M059J (cell line): ENCODE results near the gene FUCA1. TPM values are rescaled to one million over a fixed set of nuclear protein-coding genes. Genes with fewer than 3 reads are reported as not detected.
A peak's percentile ranks its signal among the peaks of the same experiment; 100 is the strongest.
"Not testable (repeated sequence)": the region's sequence is repeated elsewhere in the genome, so short reads cannot be mapped to it uniquely, and the experiment has no call there.

Source experiments
- DNase-seq: peaks from one replicate; pipeline ENCODE4 v3.0.0-alpha.2; 2012; ENCODE audit warnings: low read depth
- total RNA-seq: library from RNA; depleted of rRNA; stranded (reverse); fragments of >200 nt; shearing (Covaris generic); gene quantifications from 2 replicates; pipeline ENCODE4 v1.2.3, GENCODE V29; 2014

Gene FUCA1
- total RNA-seq, 1 experiment from 2014 or later: 65.9 TPM

DNA sequence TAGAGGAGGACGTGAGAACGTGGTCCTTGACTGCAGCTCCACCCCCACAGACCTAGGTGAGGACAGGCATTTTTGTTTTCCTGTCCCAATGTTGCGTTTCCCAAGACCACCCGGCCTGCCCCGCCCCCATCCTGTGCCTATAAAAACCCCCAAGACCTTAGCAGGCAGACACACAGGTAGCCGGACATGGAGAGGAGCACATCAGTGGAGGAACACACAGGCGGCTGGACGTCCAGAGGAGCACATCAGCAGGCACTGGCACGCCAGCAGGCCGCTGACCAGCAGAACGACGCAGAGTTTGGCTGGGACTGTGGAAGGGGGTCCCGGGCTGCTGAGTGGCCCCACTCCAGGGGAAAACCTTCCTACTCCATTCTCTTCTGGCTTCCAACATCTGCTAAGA lies 30.2 kb downstream of the FUCA1 start:
- DNase-seq: no peak

DNA sequence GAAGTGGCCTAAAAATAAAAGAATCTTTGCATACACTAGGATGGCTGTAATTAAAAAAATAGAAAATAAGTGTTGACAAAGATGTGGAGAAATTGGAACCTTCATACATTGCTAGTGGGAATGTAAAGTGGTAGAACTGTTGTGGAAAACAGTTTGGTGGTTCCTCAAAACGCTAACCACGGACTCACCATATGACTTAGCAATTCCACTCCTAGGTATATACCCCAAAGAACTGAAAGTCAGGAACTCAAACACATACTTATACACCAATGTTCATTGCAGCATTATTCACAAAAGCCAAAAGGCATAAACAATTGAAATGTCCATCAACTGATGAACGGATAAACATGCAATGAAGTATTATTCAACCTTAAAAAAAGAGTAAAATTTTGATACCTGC lies 32.1 kb downstream of the FUCA1 start:
- DNase-seq: no peak

DNA sequence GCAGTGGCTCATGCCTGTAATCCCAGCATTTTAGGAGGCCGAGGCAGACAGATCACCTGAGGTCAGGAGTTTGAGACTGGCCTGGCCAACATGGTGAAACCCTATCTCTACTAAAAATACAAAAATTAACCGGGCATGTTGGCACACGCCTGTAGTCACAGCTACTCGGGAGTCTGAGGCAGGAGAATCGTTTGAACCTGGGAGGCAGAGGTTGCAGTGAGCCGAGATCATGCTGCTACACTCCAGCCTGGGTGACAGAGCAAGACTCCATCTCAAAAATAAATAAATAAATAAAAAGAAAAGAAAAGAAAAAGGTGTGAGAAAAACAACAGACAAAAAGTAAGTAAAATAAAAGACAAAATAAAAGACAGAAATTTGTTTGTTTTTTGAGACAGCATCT lies 33.9 kb downstream of the FUCA1 start:
- DNase-seq: not testable (repeated sequence)

DNA sequence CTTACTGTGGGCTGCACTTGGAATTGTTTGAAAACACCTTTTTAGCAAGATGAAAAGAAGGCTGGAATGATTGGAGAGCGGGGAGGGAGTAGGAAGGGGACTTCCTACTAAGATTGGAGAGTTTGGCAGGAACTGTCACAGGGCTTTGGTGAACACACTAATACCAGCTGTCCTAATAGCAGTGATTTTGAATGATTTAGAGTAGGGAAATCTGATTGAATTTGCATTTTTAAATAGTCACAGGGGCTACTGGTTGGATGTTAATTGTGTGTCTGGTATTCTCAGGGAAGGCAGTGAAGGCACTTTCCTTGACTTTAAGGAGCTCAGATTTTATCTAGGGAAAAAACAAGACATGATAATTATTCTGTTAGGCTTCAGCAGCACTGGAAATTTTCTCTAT lies 40.4 kb downstream of the FUCA1 start:
- DNase-seq: no peak

DNA sequence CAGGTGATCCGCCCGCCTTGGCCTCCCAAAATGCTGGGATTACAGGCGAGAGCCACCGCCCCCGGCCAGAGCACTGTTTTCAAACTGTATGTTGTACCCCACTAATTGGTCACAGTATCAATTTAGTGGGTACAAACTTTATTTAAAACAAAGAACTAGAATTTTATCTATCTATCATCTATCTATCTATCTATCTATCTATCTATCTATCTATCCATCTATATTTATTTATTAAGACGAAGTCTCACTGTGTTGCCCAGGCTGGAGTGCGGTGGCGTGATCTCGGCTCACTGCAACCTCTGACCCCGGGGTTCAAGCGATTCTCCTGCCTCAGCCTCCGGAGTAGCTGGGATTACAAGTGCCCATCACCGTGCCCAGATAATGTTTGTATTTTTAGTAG lies 41.5 kb downstream of the FUCA1 start:
- DNase-seq: not testable (repeated sequence)

DNA sequence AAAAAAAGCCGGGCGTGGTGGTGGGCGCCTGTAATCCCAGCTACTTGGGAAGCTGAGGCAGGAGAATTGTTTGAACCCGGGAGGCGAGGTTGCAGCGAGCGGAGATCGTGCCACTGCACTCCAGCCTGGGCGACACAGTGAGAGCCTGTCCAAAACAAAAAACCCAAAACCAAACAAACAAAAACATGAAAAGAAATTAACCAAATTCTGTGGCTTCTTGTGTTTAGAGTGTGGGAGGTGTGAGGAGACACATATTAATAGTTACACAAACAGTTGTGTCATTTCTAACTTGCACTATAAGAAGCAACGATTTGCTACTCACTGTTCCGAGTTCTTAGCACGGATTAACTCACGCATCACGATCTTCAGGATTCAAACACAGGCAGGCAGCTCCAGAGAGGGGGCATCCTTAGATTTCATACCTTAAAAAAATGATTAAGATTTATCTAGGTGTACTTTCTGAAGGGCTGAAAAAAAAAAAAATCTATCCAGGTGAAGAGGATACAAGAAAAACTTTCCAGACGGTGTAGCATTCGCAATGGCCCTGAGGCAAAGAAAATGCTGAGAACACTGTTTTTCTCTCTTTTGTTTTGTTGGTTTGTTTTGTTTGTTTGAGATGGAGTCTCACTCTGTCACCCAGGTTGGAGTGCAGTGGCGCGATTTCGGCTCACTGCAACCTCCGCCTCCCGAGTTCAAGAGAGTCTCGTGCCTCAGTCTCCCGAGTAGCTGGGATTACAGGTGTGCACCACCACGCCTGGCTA lies 42.1 kb downstream of the FUCA1 start:
- peak; percentile 17 for DNase-seq

DNA sequence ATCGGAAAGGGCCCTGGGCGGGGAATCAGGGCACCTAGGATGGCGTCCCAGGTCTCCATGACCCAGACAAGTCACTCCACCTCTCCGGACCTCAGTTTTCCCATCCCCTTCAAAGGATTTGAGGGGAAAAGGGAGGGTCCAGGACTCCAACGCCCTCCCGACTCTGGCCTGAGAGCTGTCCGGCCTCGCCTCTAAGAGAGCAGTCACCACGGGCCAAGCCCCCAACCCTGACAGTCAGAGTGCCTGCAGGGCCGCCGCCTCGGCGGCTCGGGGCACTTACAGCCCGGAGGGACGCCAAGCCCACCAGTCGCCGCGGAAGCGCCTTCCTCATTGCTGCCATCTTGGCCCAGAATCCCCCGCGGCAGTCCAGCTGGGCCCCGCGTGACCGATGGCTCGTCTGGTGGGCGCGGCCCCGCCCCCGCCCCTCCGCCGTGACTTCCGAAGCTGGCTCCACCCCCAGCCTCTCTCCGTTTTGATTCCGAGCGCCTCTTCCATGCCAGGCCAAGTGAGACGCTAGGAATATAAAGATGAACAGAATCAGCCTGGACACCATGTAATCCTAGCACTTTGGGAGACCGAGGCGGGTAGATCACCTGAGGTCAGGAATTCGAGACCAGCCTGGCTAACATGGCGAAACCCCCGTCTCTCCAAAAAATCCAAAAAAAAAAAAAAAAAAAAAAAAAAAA lies 42.9 kb downstream of the FUCA1 start, which contains the start of gene HMGCL:
Gene HMGCL (minus strand): TSS at position 354 of the 686 bp plus-strand sequence. CDS start 14 bp downstream, at position 340.
- DNase-seq: peak; percentile 88

DNA sequence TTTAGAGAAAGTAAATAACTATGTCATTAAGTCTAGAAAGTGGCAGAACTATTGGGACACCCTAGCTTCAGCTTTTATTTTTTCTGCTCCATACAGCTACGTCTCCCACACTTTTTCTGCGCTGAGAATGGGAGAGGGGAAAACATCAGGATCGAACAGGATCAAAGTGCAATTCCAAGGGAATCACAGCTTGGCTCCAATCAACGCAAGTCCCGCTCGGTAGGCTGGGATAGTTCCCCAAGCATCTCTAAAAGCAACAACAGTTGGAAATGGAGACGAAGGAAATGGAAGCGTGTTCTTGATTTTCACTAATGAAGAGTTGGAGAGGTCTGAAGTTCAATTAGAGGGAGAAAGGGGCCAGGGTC lies 43.4 kb downstream of the FUCA1 start:
- DNase-seq: no peak

DNA sequence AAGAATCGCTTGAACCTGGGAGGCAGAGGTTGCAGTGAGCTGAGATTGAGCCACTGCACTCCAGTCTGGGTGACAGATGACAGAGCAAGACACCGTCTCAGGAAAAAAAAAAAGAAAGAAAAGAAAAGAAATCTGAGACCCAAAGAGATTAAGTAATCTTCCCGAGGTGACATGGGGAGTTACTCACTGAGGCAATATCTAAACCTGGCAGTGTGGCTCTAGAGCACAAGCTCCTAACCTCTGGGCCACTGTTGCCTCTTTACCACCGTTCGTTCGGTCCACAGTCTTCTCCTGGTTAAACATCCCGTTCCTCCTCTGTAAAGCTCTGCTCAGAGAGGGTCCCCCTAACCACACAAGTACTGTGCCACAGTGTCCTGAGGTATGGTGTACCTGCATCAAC lies 44.3 kb downstream of the FUCA1 start:
- DNase-seq: no peak

DNA sequence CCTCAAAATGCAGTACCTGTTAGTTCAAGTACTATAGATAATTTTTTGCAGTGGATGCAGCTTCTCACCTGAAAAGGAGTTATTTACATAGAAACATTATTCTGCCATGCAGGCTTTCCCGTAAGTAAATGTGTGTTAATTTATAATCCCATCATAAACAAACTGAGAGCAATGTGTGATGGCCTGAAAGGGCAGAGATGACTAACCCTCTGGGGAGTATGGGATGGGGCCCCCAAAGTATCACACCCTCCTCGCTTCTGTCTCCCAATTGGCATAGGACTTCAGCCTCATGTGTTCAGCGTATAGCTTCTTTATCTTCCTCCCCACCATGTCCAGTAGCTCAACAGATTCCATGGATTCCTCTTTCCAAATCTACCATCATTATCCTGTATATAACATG lies 50.5 kb downstream of the FUCA1 start:
- no peak for DNase-seq

DNA sequence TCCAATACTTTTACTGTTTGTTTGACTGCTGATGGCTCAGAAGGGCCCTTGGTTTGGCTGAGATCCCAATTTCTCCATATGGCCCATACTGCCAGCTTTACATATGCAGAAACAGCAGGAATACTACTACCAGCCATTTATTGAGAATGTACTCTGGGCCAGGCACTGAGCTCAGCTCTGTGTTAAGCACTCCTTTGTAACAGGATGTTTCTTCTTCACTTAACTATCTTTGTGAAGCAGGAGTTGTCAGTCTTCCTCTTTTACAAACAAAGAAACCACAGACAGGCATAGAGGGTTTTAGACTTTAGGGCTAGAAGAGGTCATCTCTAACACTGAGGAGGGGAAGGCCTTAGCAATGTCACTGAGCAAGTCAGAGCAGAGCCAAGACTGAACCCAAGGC lies 51.2 kb downstream of the FUCA1 start:
- DNase-seq: no peak

DNA sequence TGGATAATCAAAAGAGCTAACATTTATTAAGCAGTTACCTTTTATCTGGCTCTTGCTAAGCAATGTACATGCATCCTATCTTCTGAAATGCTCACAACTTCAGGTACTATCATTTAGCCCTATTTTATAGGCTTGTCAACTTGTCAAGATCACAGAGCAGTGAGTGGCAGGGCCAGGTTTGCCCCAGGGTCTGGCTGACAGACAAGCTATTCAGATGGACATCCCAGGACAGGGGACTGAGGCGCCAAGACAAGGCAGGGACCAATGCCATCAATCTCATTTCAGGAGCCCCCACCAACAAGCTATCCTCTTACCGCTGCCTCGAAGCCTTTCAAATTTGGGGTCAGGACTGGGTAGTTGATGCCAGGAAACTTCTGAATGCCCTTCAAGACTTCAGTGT lies 51.7 kb downstream of the FUCA1 start:
- no peak for DNase-seq

DNA sequence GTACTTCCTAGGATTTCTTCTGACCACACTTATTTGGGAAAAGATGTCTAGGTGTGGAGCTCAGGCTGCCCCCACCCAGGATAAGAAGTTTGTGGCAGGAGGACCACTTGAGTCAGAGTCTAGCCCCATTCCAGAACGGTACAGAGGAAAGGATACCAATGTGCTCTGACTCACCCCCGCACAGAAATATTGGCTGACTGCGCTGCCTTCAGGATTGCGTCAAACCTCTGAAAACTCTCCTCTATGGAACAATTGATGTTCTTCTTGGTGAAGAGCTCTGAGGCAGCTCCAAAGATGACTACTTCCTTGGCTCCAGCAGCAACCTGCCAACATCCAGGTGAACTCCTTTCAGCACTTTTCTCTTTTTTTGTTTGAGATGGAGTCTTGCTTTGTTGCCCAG lies 54.1 kb downstream of the FUCA1 start:
- DNase-seq: no peak

DNA sequence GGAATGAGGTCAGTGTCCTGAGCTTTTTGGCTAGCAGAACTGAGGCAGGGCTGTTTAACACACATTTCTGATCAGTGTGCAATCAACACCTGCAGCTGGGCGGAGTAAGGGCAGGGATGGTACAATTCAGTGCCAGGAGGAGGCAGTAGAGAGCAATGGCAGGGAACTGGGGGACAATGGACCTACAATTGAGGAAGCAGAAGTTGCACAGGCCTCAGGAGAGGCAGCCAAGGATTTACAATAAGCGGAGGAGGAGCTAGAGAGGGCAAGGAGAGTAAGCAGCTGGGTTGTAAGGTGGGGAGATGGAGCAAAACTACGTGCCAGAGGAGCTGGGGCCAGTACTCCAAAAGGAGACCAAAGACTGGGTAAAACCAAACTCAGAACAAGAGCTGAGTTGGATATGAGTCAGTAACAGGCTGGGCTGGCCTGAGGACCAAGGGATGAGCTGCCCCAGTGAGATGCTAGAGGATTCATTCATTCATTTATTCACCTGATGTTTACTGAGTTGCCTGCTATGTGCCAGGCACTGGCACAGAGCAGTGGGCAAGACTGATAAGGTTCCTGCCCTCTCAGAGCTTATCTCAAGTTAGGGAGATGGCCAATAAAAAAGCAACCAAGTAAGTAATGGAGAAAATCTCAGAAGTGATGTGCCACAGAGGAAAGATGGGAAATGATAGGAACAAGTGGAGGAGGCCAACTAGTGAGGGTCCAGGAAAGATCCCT lies 57.1 kb downstream of the FUCA1 start:
- no peak for DNase-seq

DNA sequence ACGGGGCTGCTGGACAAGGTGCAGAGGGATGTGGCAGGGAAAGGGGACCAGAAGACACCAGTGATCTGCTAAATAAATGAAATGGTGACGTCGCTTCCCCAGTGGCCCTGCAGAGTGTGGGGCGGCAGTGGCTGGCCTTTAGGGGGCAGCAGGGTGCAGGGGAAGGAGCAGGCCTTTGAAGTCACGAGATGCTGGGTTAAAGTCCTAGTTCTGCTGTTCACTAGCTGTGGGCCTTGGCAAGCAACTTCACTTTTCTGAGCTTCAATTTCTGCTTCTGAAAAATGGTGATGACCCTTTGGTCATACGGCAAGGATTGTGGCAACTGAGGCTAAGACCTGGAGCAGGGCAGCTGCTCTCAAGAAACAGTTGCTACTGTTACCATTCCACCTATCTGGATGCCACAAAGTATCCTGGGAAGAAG lies 58.3 kb downstream of the FUCA1 start:
- peak; percentile 64 for DNase-seq

DNA sequence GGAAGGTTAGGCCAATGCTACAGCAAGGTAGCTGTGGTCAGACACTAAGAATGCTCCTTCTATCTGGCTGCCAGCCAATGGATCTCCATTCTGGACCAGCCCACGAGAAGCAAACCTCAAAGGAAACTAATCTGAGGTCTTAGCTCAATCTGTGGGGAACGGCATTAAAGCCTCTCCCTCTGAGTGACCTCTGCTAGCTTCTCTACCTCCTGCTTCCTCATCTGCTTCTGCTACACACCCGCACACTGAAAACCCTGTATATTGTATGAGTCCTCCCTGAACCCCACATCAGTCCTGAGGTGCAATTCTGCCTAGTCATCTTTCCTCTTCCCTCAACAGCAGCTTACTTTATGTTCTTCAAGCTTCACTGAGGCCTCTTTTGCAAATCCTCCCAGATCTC lies 60.6 kb downstream of the FUCA1 start:
- DNase-seq: peak; percentile 41

DNA sequence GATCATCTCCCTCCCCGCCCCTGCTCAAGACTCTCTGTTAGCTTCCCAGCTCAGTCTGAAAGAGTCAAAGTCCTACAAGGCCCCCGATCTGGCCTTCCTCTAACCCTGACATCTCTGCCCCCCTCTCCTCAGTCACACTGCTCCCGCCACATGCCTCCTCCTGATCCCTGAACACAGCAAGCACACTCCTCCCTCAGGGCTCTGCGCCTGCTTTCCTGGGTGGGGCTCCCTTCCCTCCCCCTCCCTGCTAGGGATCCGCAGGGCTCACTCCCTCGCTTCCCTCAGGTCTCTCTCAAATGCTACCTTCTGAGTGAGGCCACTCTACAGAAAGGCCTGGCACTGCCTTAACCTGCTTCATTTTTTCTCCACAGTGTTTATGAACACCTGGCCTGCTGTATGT lies 61.8 kb downstream of the FUCA1 start:
- DNase-seq: no peak

DNA sequence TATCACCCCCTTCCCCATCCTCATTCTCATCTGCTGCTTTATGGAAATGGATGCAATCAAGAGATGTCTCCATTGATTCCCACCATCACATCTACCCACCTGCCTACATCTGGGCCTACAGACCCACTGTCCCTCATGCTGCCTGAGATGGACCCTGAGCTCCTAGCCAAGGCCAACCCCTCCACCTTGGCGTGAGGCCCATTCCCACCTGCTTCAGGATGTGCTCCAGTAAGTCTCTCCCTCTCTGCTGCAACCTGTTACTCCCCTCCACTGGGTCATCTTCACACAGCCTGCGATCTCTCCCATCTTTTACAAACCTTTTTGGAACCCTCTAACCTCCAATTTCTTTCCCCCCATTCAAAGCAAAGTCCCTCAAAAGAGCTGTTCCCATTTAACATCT lies 63.1 kb downstream of the FUCA1 start:
- no peak for DNase-seq

DNA sequence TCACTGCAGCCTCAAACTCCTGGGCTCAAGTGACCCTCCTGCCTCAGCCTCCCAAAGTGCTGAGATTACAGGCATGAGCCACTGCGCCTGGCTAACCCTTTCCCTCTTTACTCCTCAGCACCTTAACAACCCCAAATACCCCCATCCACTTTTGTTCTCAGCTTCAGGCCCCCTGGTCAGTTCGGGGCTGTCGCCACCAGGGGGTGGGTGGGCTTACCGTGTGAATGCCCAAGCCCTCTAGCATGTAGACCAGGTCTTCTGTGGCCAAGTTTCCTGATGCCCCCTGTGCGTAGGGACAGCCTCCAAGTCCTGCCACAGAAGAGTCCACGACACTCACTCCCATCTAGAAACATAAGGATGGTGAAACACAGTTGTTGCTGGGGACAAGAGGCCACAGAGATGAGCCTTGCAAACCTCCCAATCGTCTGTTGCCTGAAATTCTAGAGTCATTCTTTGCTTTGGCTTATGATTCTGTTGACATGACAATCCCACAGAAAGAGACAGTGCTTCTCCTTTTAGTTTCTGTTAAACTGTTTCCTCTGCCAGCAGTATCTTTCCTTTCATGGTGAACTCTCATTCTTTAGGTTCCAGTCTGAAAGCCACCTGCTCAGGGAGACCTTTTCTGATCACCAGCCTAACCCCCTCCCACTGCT lies 63.8 kb downstream of the FUCA1 start:
- DNase-seq: no peak

DNA sequence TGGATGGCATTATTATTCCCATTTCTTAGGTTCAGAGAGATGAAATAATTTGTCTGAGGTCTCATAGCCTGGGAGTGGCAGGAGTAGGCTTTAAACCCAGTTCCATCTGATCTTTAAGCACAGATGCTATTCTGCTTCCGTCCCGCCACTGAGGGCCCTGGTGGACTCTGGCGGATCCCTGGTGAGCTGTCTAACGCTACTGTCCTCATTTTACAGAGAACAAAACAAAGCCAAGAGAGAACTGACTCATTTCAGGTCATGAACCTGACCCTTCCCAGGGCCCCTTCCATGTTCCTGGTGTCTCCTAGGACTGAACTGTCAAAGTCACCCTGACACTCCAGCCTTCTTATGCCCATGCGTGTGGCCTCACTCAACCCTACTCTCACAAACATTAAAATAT lies 64.4 kb downstream of the FUCA1 start:
- no peak for DNase-seq

DNA sequence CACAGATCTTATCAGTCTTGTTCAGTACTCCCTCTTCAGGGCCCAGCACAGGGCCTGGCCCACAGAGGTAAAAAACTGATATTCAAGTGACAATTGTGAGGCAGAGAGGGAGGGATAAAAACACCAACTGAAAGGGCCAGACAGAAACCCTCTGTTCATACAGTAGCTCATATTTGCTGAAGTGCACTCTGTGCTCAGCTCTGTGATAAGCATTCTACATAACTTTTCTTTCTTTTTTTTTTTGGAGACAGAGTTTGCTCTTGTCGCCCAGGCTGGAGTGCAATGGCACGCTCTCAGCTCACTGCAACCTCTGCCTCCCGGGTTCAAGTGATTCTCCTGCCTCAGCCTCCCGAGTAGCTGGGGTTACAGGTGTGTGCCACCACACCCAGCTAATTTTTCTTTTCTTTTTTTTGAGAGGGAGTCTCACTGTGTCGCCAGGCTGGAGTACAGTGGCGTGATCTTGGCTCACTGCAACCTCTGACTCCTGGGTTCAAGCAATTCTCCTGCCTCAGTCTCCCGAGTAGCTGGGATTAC lies 65.2 kb downstream of the FUCA1 start:
- DNase-seq: not testable (repeated sequence)

DNA sequence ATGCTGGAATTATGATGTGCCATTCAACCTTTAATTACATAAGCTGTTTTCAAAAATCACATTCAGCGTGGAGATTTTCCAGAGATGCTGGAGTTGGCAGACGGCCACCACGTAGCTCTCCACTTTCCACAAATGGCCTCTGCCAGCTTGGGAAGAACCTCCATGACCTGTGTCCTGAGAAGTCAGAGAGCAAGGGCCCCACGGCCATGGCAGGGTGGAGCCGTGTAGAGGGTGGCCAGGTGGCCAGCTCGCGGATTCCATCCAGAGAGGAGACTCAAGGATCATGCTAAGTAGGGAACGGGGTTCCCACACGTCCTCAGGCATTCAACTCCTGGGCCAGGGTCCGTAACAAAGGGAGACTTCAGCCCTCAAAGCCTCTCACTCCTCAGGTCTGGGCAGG lies 66.2 kb downstream of the FUCA1 start:
- no peak for DNase-seq
